H1 (cell line): ENCODE data around the gene SLC2A13. TPM values are rescaled to one million over a fixed set of nuclear protein-coding genes. Genes with fewer than 3 reads are reported as not detected.

Experiments used
- CTCF ChIA-PET: fragments of 300-600 bp; sonication (Branson Sonifier 250); formaldehyde crosslinking; loops from one replicate; lab custom pipeline; 2021; ENCODE audit not compliant: partially characterized antibody; lab: Charles Lee
- POLR2A ChIA-PET: fragments of 300-600 bp; sonication (Branson Sonifier 250); formaldehyde crosslinking; loops from one replicate; lab custom pipeline; 2021; ENCODE audit warnings: inconsistent platforms; ENCODE audit not compliant: partially characterized antibody; lab: Charles Lee
- DNase-seq, 2 experiments: peaks; one replicate each; pipeline versions ENCODE4 v3.0.0 to v3.0.0-alpha.2; 2010 to 2022; ENCODE audit warnings: low spot score in 2 of 2, low read depth in 1 of 2, mixed read lengths in 1 of 2
- FAIRE-seq: peaks from 2 replicates; lab custom pipeline; 2011; peaks lifted over from hg19 to GRCh38; lab: Jason Lieb, UNC
- H2AFZ ChIP-seq: 2 replicates; pipeline ENCODE4 v1.8.1; 2012; ENCODE audit warnings: low read length, inconsistent platforms
- H2AK5ac ChIP-seq: 2 replicates; pipeline ENCODE4 v1.6.1; 2013; ENCODE audit warnings: low read depth, low read length
- H2BK120ac ChIP-seq: replicated peaks from 2 replicates; pipeline ENCODE3; 2013; ENCODE audit warnings: low read depth, low read length, inconsistent platforms
- H2BK12ac ChIP-seq: 2 replicates; pipeline ENCODE4 v1.6.1; 2013; ENCODE audit warnings: low read depth, low read length
- H2BK15ac ChIP-seq: 2 replicates; pipeline ENCODE4 v1.6.1; 2013; ENCODE audit warnings: low read length
- H2BK20ac ChIP-seq: 2 replicates; pipeline ENCODE4 v1.6.1; 2013; ENCODE audit warnings: low read length
- H2BK5ac ChIP-seq: 2 replicates; pipeline ENCODE4 v1.6.1; 2013; ENCODE audit warnings: low read depth, low read length
- H3K14ac ChIP-seq: 2 replicates; pipeline ENCODE4 v1.6.1; 2013; ENCODE audit warnings: inconsistent platforms; ENCODE audit not compliant: insufficient read length
- H3K18ac ChIP-seq: 2 replicates; pipeline ENCODE4 v1.6.1; 2013; ENCODE audit warnings: low read length; ENCODE audit errors: extremely low read depth
- H3K23ac ChIP-seq: 2 replicates; pipeline ENCODE4 v1.6.1; 2013; ENCODE audit warnings: inconsistent platforms; ENCODE audit not compliant: insufficient read length
- H3K23me2 ChIP-seq: 2 replicates; pipeline ENCODE4 v1.6.1; 2013; ENCODE audit warnings: low read depth, low read length
- H3K27ac ChIP-seq: 2 replicates; pipeline ENCODE4 v1.6.1; 2011; ENCODE audit warnings: low read depth, low read length, inconsistent platforms
- H3K27me3 ChIP-seq, 4 experiments: replicated peaks in 1 of 4; 1 replicate in 1 of 4; 2 replicates in 3 of 4; pipeline versions ENCODE4 v1.6.1 to v1.8.1; 2011 to 2013; ENCODE audit warnings: low read length in 3 of 4, mild to moderate bottlenecking in 3 of 4, inconsistent platforms in 2 of 4, mixed read lengths in 2 of 4, moderate library complexity in 1 of 4; ENCODE audit not compliant: control insufficient read depth in 3 of 4, insufficient read depth in 3 of 4; ENCODE audit errors: extremely low read depth in 1 of 4
- H3K36me3 ChIP-seq, 4 experiments: 2 replicates each; pipeline versions ENCODE4 v1.6.1 to v1.8.1; 2011 to 2013; ENCODE audit warnings: mild to moderate bottlenecking in 4 of 4, low read length in 3 of 4, moderate library complexity in 2 of 4, control low read depth in 1 of 4, inconsistent platforms in 1 of 4; ENCODE audit not compliant: insufficient read depth in 4 of 4, control insufficient read depth in 2 of 4
- H3K4ac ChIP-seq: replicated peaks from 2 replicates; pipeline ENCODE3; 2013; ENCODE audit warnings: low read length, low read depth, mixed read lengths, inconsistent platforms; ENCODE audit not compliant: insufficient read length
- H3K4me1 ChIP-seq, 4 experiments: replicated peaks in 1 of 4; 1 replicate in 1 of 4; 2 replicates in 3 of 4; pipeline versions ENCODE4 v1.6.1 to v1.8.1; 2011 to 2013; ENCODE audit warnings: low read length in 3 of 4, inconsistent platforms in 2 of 4, mixed read lengths in 1 of 4; ENCODE audit not compliant: insufficient read depth in 4 of 4, control insufficient read depth in 3 of 4
- H3K4me2 ChIP-seq, 2 experiments: 2 replicates each; pipeline versions ENCODE4 v1.6.1 to v1.8.1; 2011 to 2013; ENCODE audit warnings: low read depth in 2 of 2, low read length in 2 of 2, control low read depth in 1 of 2, inconsistent platforms in 1 of 2, mild to moderate bottlenecking in 1 of 2; ENCODE audit not compliant: insufficient read depth in 1 of 2
- H3K4me3 ChIP-seq, 4 experiments: fragments of 200-600, 300-600 bp in 1 of 4; sonication (generic), shearing (Covaris generic), sonication (Bioruptor Twin) in 1 of 4; 2 replicates each; pipeline versions ENCODE4 v1.5.1 to v1.8.1; 2011 to 2016; ENCODE audit warnings: low read length in 4 of 4, low read depth in 3 of 4, control low read depth in 2 of 4, inconsistent platforms in 2 of 4, mild to moderate bottlenecking in 2 of 4, mixed read lengths in 1 of 4, moderate library complexity in 1 of 4; ENCODE audit not compliant: insufficient read depth in 2 of 4; ENCODE audit errors: extremely low read depth in 1 of 4
- H3K56ac ChIP-seq: replicated peaks from 2 replicates; pipeline ENCODE3; 2013; ENCODE audit warnings: low read depth, mild to moderate bottlenecking, mixed read lengths, low read length, inconsistent platforms; ENCODE audit not compliant: insufficient read length
- H3K79me1 ChIP-seq: 2 replicates; pipeline ENCODE4 v1.6.1; 2013; ENCODE audit warnings: low read depth, low read length, control low read depth
- H3K79me2 ChIP-seq, 2 experiments: 2 replicates each; pipeline versions ENCODE4 v1.6.1 to v1.8.1; 2012 to 2013; ENCODE audit warnings: low read length in 2 of 2, mild to moderate bottlenecking in 2 of 2, inconsistent platforms in 1 of 2; ENCODE audit not compliant: insufficient read depth in 2 of 2, control insufficient read depth in 1 of 2
- H3K9ac ChIP-seq, 4 experiments: replicated peaks in 1 of 4; 1 replicate in 1 of 4; 2 replicates in 3 of 4; pipeline versions ENCODE4 v1.6.1 to v1.8.1; 2011 to 2013; ENCODE audit warnings: low read depth in 3 of 4, low read length in 3 of 4, control low read depth in 2 of 4, mild to moderate bottlenecking in 2 of 4, moderate library complexity in 2 of 4, inconsistent platforms in 1 of 4; ENCODE audit errors: extremely low read depth in 1 of 4
- H3K9me3 ChIP-seq, 2 experiments: 2 replicates each; pipeline versions ENCODE4 v1.6.1 to v1.8.1; 2012 to 2013; ENCODE audit warnings: mild to moderate bottlenecking in 2 of 2, moderate library complexity in 2 of 2, control low read depth in 1 of 2, inconsistent platforms in 1 of 2, low read depth in 1 of 2, low read length in 1 of 2, mixed read lengths in 1 of 2; ENCODE audit not compliant: insufficient read depth in 2 of 2
- H4K20me1 ChIP-seq, 2 experiments: replicated peaks in 1 of 2; 2 replicates each; pipeline versions ENCODE3 to v1.8.1; 2011 to 2013; ENCODE audit warnings: inconsistent platforms in 2 of 2, low read length in 2 of 2, mild to moderate bottlenecking in 1 of 2; ENCODE audit not compliant: insufficient read depth in 2 of 2, control insufficient read depth in 1 of 2
- H4K5ac ChIP-seq: 2 replicates; pipeline ENCODE4 v1.6.1; 2013; ENCODE audit warnings: low read length, low read depth, mixed read lengths, inconsistent platforms; ENCODE audit not compliant: insufficient read length
- H4K8ac ChIP-seq: 2 replicates; pipeline ENCODE4 v1.8.0; 2013; ENCODE audit warnings: mild to moderate bottlenecking, moderate library complexity, low read length, inconsistent platforms; ENCODE audit not compliant: insufficient read depth; ENCODE audit errors: extremely low read depth
- H4K91ac ChIP-seq: replicated peaks from 2 replicates; pipeline ENCODE3; 2013; ENCODE audit warnings: low read length, mixed read lengths, inconsistent platforms; ENCODE audit not compliant: insufficient read length
- ATF2 ChIP-seq: IDR thresholded peaks from 2 replicates; pipeline ENCODE4 v1.6.1; 2012; ENCODE audit warnings: low read length, inconsistent platforms
- BACH1 ChIP-seq: IDR thresholded peaks from 2 replicates; pipeline ENCODE4 v1.6.1; 2012; ENCODE audit warnings: low read length, improper control_type of control experiment
- BCL11A ChIP-seq, 2 experiments: IDR thresholded peaks; one replicate each; pipeline ENCODE4 v1.6.1; 2011; ENCODE audit warnings: low read depth in 2 of 2, low read length in 2 of 2, mild to moderate bottlenecking in 2 of 2
- CTCF ChIP-seq, 3 experiments: IDR thresholded peaks; 1 replicate in 2 of 3; 2 replicates in 1 of 3; pipeline versions ENCODE4 v1.5.1 to v1.6.1; 2011; ENCODE audit warnings: low read length in 3 of 3, mild to moderate bottlenecking in 3 of 3, inconsistent platforms in 2 of 3, low read depth in 1 of 3, moderate library complexity in 1 of 3; ENCODE audit not compliant: insufficient read depth in 1 of 3; ENCODE audit errors: control extremely low read depth in 1 of 3
- GTF2F1 ChIP-seq: IDR thresholded peaks from 2 replicates; pipeline ENCODE4 v1.6.1; 2012; ENCODE audit warnings: low read depth, low read length, improper control_type of control experiment, borderline replicate concordance
- NRF1 ChIP-seq: IDR thresholded peaks from 2 replicates; pipeline ENCODE4 v1.6.1; 2011; ENCODE audit warnings: mild to moderate bottlenecking, low read depth, low read length, improper control_type of control experiment
- SP1 ChIP-seq: IDR thresholded peaks from 2 replicates; pipeline ENCODE4 v1.6.1; 2011; ENCODE audit warnings: low read depth, low read length
- TAF1 ChIP-seq: IDR thresholded peaks from 2 replicates; pipeline ENCODE4 v1.6.1; 2011; ENCODE audit warnings: mild to moderate bottlenecking, low read depth, low read length
- USF2 ChIP-seq: IDR thresholded peaks from 2 replicates; pipeline ENCODE4 v1.6.1; 2011; ENCODE audit warnings: low read length, improper control_type of control experiment
- WGBS, 2 experiments: shearing (Covaris generic) in 1 of 2; methylation state at CpG; one replicate each; pipeline versions ENCODE4 v1.1.6 to v1.1.7; 2013 to 2015; ENCODE audit warnings: low lambda C conversion rate in 2 of 2, mixed read lengths in 2 of 2, inconsistent platforms in 1 of 2, low coverage in 1 of 2, missing lambda C conversion rate in 1 of 2; ENCODE audit not compliant: insufficient replicate concordance in 2 of 2, insufficient coverage in 1 of 2, insufficient read length in 1 of 2; ENCODE audit errors: extremely low coverage in 1 of 2, missing lambda C conversion rate in 1 of 2; 5-methylcytosine and 5-hydroxymethylcytosine counted together
- polyA plus RNA-seq, 7 experiments: library from polyadenylated mRNA; depleted of rRNA in 3 of 7; stranded (reverse) in 5 of 7; unstranded in 2 of 7; fragments of >200 nt in 5 of 7; fragments of 200-250 nt in 2 of 7; gene quantifications; 1 replicate in 5 of 7; 2 replicates in 1 of 7; 4 replicates in 1 of 7; pipeline versions ENCODE4 v1.2.1 to v1.2.3, GENCODE V29; 2011 to 2013; ENCODE audit warnings: missing spikeins in 2 of 7, mixed read lengths in 2 of 7
- total RNA-seq: library from RNA; stranded (reverse); fragmentation: NEBNext Ultra II Directional; extraction: Animal tissue kit (Norgen Biotek cat#: 25700); gene quantifications from 2 replicates; pipeline ENCODE4 v1.2.1, GENCODE V29; 2021

The SLC2A13 gene
- total and polyA plus RNA-seq, 2 of the 8 experiments (the other 6 are each of a cell fraction or from before 2014, with no cell fraction given): 2.8 to 9.6 TPM

GRCh38 chr12:40058721-40059190 is 47.1 kb downstream of the SLC2A13 start:
- H4K20me1 ChIP-seq: peaks cover 0 to 2% of the 10 kb centered on the region in 2 experiments
- H2BK12ac ChIP-seq: no peak overlapping the region
- no peak overlapping the region for H2BK120ac ChIP-seq
- H2AFZ ChIP-seq: no peak overlapping the region
- H3K9ac ChIP-seq: no peak overlapping the region
- H3K14ac ChIP-seq: no peak overlapping the region
- no peaks in the 10 kb centered on the region for H3K23me2 ChIP-seq
- no peaks in the 10 kb centered on the region for H3K9me3 ChIP-seq
- H3K4me1 ChIP-seq: peaks cover 0 to 3% (median 0%) of the 10 kb centered on the region in 4 experiments; a peak in 1 of 7 replicates
- H3K23ac ChIP-seq: no peak overlapping the region
- FAIRE-seq (no peak), DNase-seq (no peak)
- H4K5ac ChIP-seq: no peak overlapping the region
- ChIA-PET CTCF (no interaction called here), POLR2A (no interaction called here)
- H3K79me1 ChIP-seq: no peaks in the 10 kb centered on the region
- 0 out of 4 replicates have a peak, but pooled peaks cover 0 to 4% of the 10 kb centered on the region in 2 experiments for H3K79me2 ChIP-seq
- no peak overlapping the region for H3K4ac ChIP-seq
- no peak overlapping the region for H2BK15ac ChIP-seq
- no peak overlapping the region for H3K4me2 ChIP-seq
- H3K56ac ChIP-seq: no peak overlapping the region
- 90% methylated on average over 3 of the region's 3 CpGs; no CpG with 5 or more reads in 1 of the 2 experiments for WGBS, 2 experiments
- H3K27ac ChIP-seq: no peak overlapping the region
- H3K36me3 ChIP-seq: no peaks in the 10 kb centered on the region
- no peak overlapping the region for H3K4me3 ChIP-seq
- no peaks in the 10 kb centered on the region for H3K27me3 ChIP-seq
- H2AK5ac ChIP-seq: no peak overlapping the region
- no peak overlapping the region for H4K91ac ChIP-seq
- no peak overlapping the region for H3K18ac ChIP-seq
- H2BK20ac ChIP-seq: no peak overlapping the region
- no peak overlapping the region for H2BK5ac ChIP-seq
- H4K8ac ChIP-seq: no peak overlapping the region
- TF ChIP-seq BCL11A (IDR thresholded peaks at IDR 0.05; ENCODE audit: low read depth in 2 of 2, low read length in 2 of 2) (no peak), TAF1 (no peak), NRF1 (no peak), BACH1 (no peak), CTCF (IDR thresholded peaks at IDR 0.05; ENCODE audit: control extremely low read depth in 1 of 3, insufficient read depth in 1 of 3, low read depth in 1 of 3, low read length in 3 of 3) (no peak), GTF2F1 (no peak), USF2 (no peak), SP1 (no peak), ATF2 (no peak)
